ENCODE measurements around the gene LMNB1.

LMNB1 gene

DNA sequence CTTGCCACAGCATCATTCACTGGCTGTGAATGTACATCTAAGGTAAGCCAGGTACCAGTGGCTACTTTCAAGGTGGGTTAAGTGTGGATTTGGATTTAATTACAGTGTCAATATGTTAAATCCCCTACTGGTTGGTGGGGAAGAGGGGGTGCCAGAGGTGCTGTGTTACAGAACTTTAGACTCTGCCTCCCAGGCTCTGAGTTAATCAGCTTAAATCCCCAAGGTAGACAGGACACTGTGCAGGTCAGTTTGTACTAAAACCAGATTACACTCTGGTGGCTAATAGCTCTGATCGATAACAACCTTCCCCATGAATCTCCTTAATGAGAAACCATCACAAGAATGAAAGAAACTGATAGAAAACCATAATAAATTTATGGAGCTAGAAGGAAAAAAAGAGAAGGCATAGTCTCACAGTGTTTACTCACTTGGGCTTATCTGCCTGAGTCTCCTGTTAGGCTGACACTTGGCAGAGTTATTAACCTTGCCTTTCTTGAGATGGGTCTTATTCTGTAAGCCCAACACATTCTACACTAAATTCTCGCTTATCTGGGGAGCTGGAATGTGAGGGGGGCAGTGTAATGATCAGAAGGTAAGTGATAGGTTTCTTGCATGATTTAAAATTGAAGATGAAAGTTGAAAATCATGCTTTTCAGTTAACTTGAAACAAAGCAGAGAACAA, 106.8 kb downstream of the LMNB1 start:
- H3K4me3 ChIP-seq (ENCODE audit: low read depth, low read length) = no peak overlapping the region
- TF ChIP-seq, protein P1, sequence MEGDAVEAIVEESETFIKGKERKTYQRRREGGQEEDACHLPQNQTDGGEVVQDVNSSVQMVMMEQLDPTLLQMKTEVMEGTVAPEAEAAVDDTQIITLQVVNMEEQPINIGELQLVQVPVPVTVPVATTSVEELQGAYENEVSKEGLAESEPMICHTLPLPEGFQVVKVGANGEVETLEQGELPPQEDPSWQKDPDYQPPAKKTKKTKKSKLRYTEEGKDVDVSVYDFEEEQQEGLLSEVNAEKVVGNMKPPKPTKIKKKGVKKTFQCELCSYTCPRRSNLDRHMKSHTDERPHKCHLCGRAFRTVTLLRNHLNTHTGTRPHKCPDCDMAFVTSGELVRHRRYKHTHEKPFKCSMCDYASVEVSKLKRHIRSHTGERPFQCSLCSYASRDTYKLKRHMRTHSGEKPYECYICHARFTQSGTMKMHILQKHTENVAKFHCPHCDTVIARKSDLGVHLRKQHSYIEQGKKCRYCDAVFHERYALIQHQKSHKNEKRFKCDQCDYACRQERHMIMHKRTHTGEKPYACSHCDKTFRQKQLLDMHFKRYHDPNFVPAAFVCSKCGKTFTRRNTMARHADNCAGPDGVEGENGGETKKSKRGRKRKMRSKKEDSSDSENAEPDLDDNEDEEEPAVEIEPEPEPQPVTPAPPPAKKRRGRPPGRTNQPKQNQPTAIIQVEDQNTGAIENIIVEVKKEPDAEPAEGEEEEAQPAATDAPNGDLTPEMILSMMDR (IDR thresholded peaks at IDR 0.05) = no peak
- no peak overlapping the region for H3K9ac ChIP-seq
- no peaks in the 10 kb centered on the region for H3K79me2 ChIP-seq
- H3K4me1 ChIP-seq = no peaks in the 10 kb centered on the region
- H3K36me3 ChIP-seq (ENCODE audit: control insufficient read depth, insufficient read depth, low read length) = no peaks in the 10 kb centered on the region
- H3K4me2 ChIP-seq (ENCODE audit: low read length) = no peak overlapping the region
- no peak overlapping the region for H3K27ac ChIP-seq
- no peak overlapping the region for H2AFZ ChIP-seq
- H3K9me3 ChIP-seq (ENCODE audit: control insufficient read depth, low read length) = no peaks in the 10 kb centered on the region
- H3K27me3 ChIP-seq (ENCODE audit: control insufficient read depth, insufficient read depth, low read length) = no peaks in the 10 kb centered on the region

DNA sequence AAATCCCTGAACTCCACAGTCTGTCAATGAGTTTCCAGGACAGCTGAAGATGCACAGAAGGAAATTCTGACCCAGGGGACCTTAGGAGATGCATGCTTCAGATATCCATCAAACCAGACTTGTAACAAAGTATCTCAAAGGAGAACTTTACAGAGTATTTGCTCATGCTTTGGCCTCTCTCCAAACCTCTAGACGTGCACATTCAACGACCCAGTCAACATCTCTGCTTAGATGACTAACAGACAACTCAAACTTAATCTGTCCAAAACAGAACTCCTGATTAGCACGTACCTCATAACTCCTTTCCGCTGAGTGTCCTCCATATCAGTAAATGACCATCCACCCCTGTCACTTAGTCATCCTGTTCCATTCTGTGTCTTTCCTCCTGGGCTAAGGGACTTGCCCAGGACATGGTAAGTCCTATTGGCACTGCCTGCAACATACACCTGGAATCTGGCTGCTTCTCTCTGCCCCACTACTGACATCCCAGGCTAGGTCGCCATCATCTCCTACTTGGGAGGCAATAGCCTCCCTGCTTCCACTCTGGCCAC, 107.4 kb downstream of the LMNB1 start:
- Histone ChIP-seq H3K4me2 (ENCODE audit: low read length) (no peak overlapping the region), H3K27ac (no peak overlapping the region), H3K4me1 (no peaks in the 10 kb centered on the region), H3K36me3 (ENCODE audit: control insufficient read depth, insufficient read depth, low read length) (no peaks in the 10 kb centered on the region), H3K4me3 (ENCODE audit: low read depth, low read length) (no peak overlapping the region), H3K27me3 (ENCODE audit: control insufficient read depth, insufficient read depth, low read length) (no peaks in the 10 kb centered on the region), H3K9ac (no peak overlapping the region), H3K9me3 (ENCODE audit: control insufficient read depth, low read length) (no peaks in the 10 kb centered on the region), H3K79me2 (no peaks in the 10 kb centered on the region), H2AFZ (no peak overlapping the region)
- TF ChIP-seq, protein P1 (IDR thresholded peaks at IDR 0.05) = no peak
